ENCODE measurements around the gene SYNGR3. TPM values are rescaled to one million over a fixed set of nuclear protein-coding genes. Genes with fewer than 3 reads are reported as not detected.
A peak's percentile ranks its signal among the peaks of the same experiment; 100 is the strongest.
"Not testable (repeated sequence)": the region's sequence is repeated elsewhere in the genome, so short reads cannot be mapped to it uniquely, and the experiment has no call there.

The SYNGR3 gene
- total RNA-seq, 1 experiment from 2014 or later: 0.68 TPM

GRCh38 chr16:1950047-1950446 lies 39.7 kb upstream of the SYNGR3 start:
- H3K27me3 Mint-ChIP-seq (ENCODE audit: insufficient read depth, unreplicated experiment): no peaks in the 10 kb centered on the region
- H3K9me3 Mint-ChIP-seq (ENCODE audit: unreplicated experiment): no peaks in the 10 kb centered on the region
- DNase-seq (ENCODE audit: unreplicated experiment): peak; percentile 26
- H3K4me1 Mint-ChIP-seq (ENCODE audit: insufficient read depth, unreplicated experiment): peaks cover 6% of the 10 kb centered on the region
- H3K36me3 Mint-ChIP-seq (ENCODE audit: insufficient read depth, unreplicated experiment): no peaks in the 10 kb centered on the region
- ChIA-PET POLR2A (interaction anchor here (0.9 to 5.9 kb wide), 2 partner anchors 14 to 168 kb away, joined by 3 to 53 read pairs; partner anchors contain the start of genes RNF151 and RPS2), CTCF (interaction anchor here (1.1 to 1.3 kb wide), 2 partner anchors 18 to 21 kb away, joined by 3 to 4 read pairs; no protein-coding TSS in a partner anchor)
- BruUV-seq (replicated peaks): no TSS peak
- H3K4me3 Mint-ChIP-seq (ENCODE audit: unreplicated experiment): no peak overlapping the region
- intact Hi-C loops (cut with micrococcal nuclease): no loop called here
- H3K27ac Mint-ChIP-seq (ENCODE audit: low read depth, unreplicated experiment): no peak overlapping the region
- no peak for TF ChIP-seq CTCF (IDR thresholded peaks at IDR 0.05; ENCODE audit: unreplicated experiment)

GRCh38 chr16:1950559-1950958 lies 39.2 kb upstream of the SYNGR3 start:
- Mint-ChIP-seq H3K4me1 (ENCODE audit: insufficient read depth, unreplicated experiment) (peaks cover 6% of the 10 kb centered on the region), H3K27ac (ENCODE audit: low read depth, unreplicated experiment) (no peak overlapping the region), H3K4me3 (ENCODE audit: unreplicated experiment) (no peak overlapping the region), H3K36me3 (ENCODE audit: insufficient read depth, unreplicated experiment) (no peaks in the 10 kb centered on the region), H3K27me3 (ENCODE audit: insufficient read depth, unreplicated experiment) (no peaks in the 10 kb centered on the region), H3K9me3 (ENCODE audit: unreplicated experiment) (no peaks in the 10 kb centered on the region)
- ChIA-PET POLR2A (interaction anchor here (0.9 to 5.9 kb wide), 2 partner anchors 13 to 169 kb away, joined by 3 to 53 read pairs; partner anchors contain the start of genes RNF151 and RPS2), CTCF (interaction anchor here (1.1 to 1.3 kb wide), 2 partner anchors 19 to 21 kb away, joined by 3 to 4 read pairs; no protein-coding TSS in a partner anchor)
- no peak for TF ChIP-seq CTCF (IDR thresholded peaks at IDR 0.05; ENCODE audit: unreplicated experiment)
- no peak for DNase-seq (ENCODE audit: unreplicated experiment)
- intact Hi-C loops (cut with micrococcal nuclease): no loop called here
- BruUV-seq (replicated peaks): no TSS peak

- no peak overlapping the region for H3K27ac Mint-ChIP-seq (ENCODE audit: low read depth, unreplicated experiment)
- no peaks in the 10 kb centered on the region for H3K27me3 Mint-ChIP-seq (ENCODE audit: insufficient read depth, unreplicated experiment)
- H3K36me3 Mint-ChIP-seq (ENCODE audit: insufficient read depth, unreplicated experiment): no peaks in the 10 kb centered on the region
- POLR2A ChIA-PET: interaction anchor here (0.6 to 5.9 kb wide), 3 partner anchors 10 to 15 kb away, joined by 3 to 53 read pairs (median 10); partner anchors contain the start of genes MSRB1, RNF151 and RPS2
- BruUV-seq (replicated peaks): no TSS peak
- H3K4me1 Mint-ChIP-seq (ENCODE audit: insufficient read depth, unreplicated experiment): peaks cover 6% of the 10 kb centered on the region
- DNase-seq (ENCODE audit: unreplicated experiment): no peak
- intact Hi-C loops (cut with micrococcal nuclease): no loop called here
- no peak overlapping the region for H3K4me3 Mint-ChIP-seq (ENCODE audit: unreplicated experiment)
- no peak for TF ChIP-seq CTCF (IDR thresholded peaks at IDR 0.05; ENCODE audit: unreplicated experiment)
- no peaks in the 10 kb centered on the region for H3K9me3 Mint-ChIP-seq (ENCODE audit: unreplicated experiment)
- CTCF ChIA-PET: interaction anchor here (0.6 kb wide), 1 partner anchor 24 kb away, joined by 3 read pairs; no protein-coding TSS in a partner anchor
Measured at GRCh38 chr16:1953734-1954133, 36.0 kb upstream of the SYNGR3 start.

GRCh38 chr16:1957434-1958142 lies 32.2 kb upstream of the SYNGR3 start:
- H3K4me3 Mint-ChIP-seq (ENCODE audit: unreplicated experiment); BruUV-seq (replicated peaks); intact Hi-C loops (cut with micrococcal nuclease); H3K9me3 Mint-ChIP-seq (ENCODE audit: unreplicated experiment); DNase-seq (ENCODE audit: unreplicated experiment); H3K27ac Mint-ChIP-seq (ENCODE audit: low read depth, unreplicated experiment); H3K27me3 Mint-ChIP-seq (ENCODE audit: insufficient read depth, unreplicated experiment): not testable (repeated sequence)
- Mint-ChIP-seq H3K4me1 (ENCODE audit: insufficient read depth, unreplicated experiment) (peaks cover 15% of the 10 kb centered on the region), H3K36me3 (ENCODE audit: insufficient read depth, unreplicated experiment) (peaks cover 25% of the 10 kb centered on the region)
- CTCF ChIA-PET: interaction anchor here (1.2 to 1.4 kb wide), 3 partner anchors 29 to 45 kb away, joined by 3 read pairs; no protein-coding TSS in a partner anchor
- POLR2A ChIA-PET: interaction anchor here (1.5 kb wide), 1 partner anchor 14 kb away, joined by 4 read pairs; the partner anchor contains the start of gene TBL3

- H3K9me3 Mint-ChIP-seq (ENCODE audit: unreplicated experiment); DNase-seq (ENCODE audit: unreplicated experiment); H3K27ac Mint-ChIP-seq (ENCODE audit: low read depth, unreplicated experiment); intact Hi-C loops (cut with micrococcal nuclease); H3K27me3 Mint-ChIP-seq (ENCODE audit: insufficient read depth, unreplicated experiment); H3K4me3 Mint-ChIP-seq (ENCODE audit: unreplicated experiment); BruUV-seq (replicated peaks): not testable (repeated sequence)
- H3K36me3 Mint-ChIP-seq (ENCODE audit: insufficient read depth, unreplicated experiment): peaks cover 31% of the 10 kb centered on the region
- ChIA-PET CTCF (interaction anchor here (1.2 to 1.4 kb wide), 3 partner anchors 29 to 45 kb away, joined by 3 read pairs; no protein-coding TSS in a partner anchor), POLR2A (interaction anchor here (0.8 to 1.5 kb wide), 4 partner anchors 14 to 176 kb away, joined by 3 to 4 read pairs (median 4); partner anchors contain the start of genes MSRB1, NUBP2, SPSB3 and TBL3)
- H3K4me1 Mint-ChIP-seq (ENCODE audit: insufficient read depth, unreplicated experiment): peaks cover 16% of the 10 kb centered on the region
Measured at GRCh38 chr16:1958143-1958491, 31.7 kb upstream of the SYNGR3 start.
